Esophagus muscularis mucosa (tissue), 4 donors: ENCODE results near the gene ANXA5. TPM values are rescaled to one million over a fixed set of nuclear protein-coding genes. Genes with fewer than 3 reads are reported as not detected.

ENCODE experiments used
- DNase-seq: peaks from one replicate; pipeline ENCODE4 v3.0.0-alpha.2; 2017; ENCODE audit errors: extremely low spot score
- H3K27ac ChIP-seq, 4 donors: fragments of 200-600 bp; sonication (generic); replicated peaks in 1 of 4; 1 replicate in 3 of 4; 2 replicates in 1 of 4; pipeline ENCODE4 v1.5.1; 2016 to 2019; ENCODE audit warnings: mild to moderate bottlenecking in 1 of 4
- H3K27me3 ChIP-seq, 4 donors: fragments of 200-600 bp; sonication (generic); one replicate each; pipeline versions ENCODE4 v1.5.1 to v1.6.0; 2016 to 2019
- H3K36me3 ChIP-seq, 4 donors: fragments of 200-600 bp; sonication (generic); one replicate each; pipeline ENCODE4 v1.5.1; 2016 to 2019
- H3K4me1 ChIP-seq, 4 donors: fragments of 200-600 bp; sonication (generic); one replicate each; pipeline ENCODE4 v1.5.1; 2016 to 2019
- H3K4me3 ChIP-seq, 4 donors: fragments of 200-600 bp; sonication (generic); 1 replicate in 2 of 4; 2 replicates in 2 of 4; pipeline ENCODE4 v1.5.1; 2016 to 2019; ENCODE audit warnings: mild to moderate bottlenecking in 4 of 4, moderate library complexity in 1 of 4
- H3K9me3 ChIP-seq, 4 donors: fragments of 200-600 bp; sonication (generic); 1 replicate in 3 of 4; 2 replicates in 1 of 4; pipeline ENCODE4 v1.5.1; 2016 to 2019
- CTCF ChIP-seq, 3 experiments: fragments of 200-600 bp in 2 of 3; fragments of 450-650 bp in 1 of 3; sonication (generic) in 2 of 3; IDR thresholded peaks; one replicate each; pipeline ENCODE4 v1.5.1; 2017 to 2019; ENCODE audit warnings: antibody characterized with exemption in 3 of 3, mild to moderate bottlenecking in 2 of 3, moderate library complexity in 1 of 3
- EP300 ChIP-seq: sonication (generic); formaldehyde crosslinking; IDR thresholded peaks from one replicate; pipeline ENCODE4 v1.6.1; 2017; ENCODE audit warnings: antibody characterized with exemption
- POLR2A ChIP-seq: fragments of 450-650 bp; IDR thresholded peaks from one replicate; pipeline ENCODE4 v1.6.1; 2017; ENCODE audit warnings: antibody characterized with exemption, moderate library complexity, mild to moderate bottlenecking, low read depth
- POLR2AphosphoS5 ChIP-seq, 2 donors: sonication (generic); formaldehyde crosslinking; IDR thresholded peaks; one replicate each; pipeline ENCODE4 v1.6.1; 2017; ENCODE audit warnings: antibody characterized with exemption in 2 of 2
- whole genome bisulfite sequencing: methylation state at CpG from one replicate; pipeline ENCODE4 v1.1.5; 2018; 5-methylcytosine and 5-hydroxymethylcytosine counted together
- intact Hi-C: fragments of 100-400 bp; cut with DNase I; formaldehyde crosslinking; loops from one replicate; pipeline ENCODE4 v1.15.1; 2023
- total RNA-seq, 4 donors: library from RNA; depleted of rRNA; stranded (reverse); fragments of >200 nt; gene quantifications; one replicate each; pipeline versions ENCODE4 v1.1.0 to v1.2.1, GENCODE V29; 2016

Gene ANXA5
- total RNA-seq, result 100 to 1,000 TPM; 242 to 338 (median 270) TPM

- WGBS, result 0% methylated on average over 15 of the region's 91 CpGs
- no peaks in the 10 kb centered on the region for H3K36me3 ChIP-seq
- DNase-seq, result peak; percentile 97
- peak within 1 kb of the TSS; percentile 83 to 98 (median 96) for H3K4me3 ChIP-seq
- peaks cover 0 to under 1% (median 0%) of the 10 kb centered on the region in 4 donors for H3K9me3 ChIP-seq
- no peaks in the 10 kb centered on the region for H3K27me3 ChIP-seq
- H3K27ac ChIP-seq, result peak within 1 kb of the TSS; percentile 95 to 99 (median 98)
- peaks cover 42 to 56% (median 50%) of the 10 kb centered on the region in 4 donors for H3K4me1 ChIP-seq
- intact Hi-C loops, result loop anchor here (5.0 kb wide), 1 partner anchor 105 kb away; the partner anchor contains the start of gene EXOSC9
- TF ChIP-seq POLR2AphosphoS5 (IDR thresholded peaks at IDR 0.05) (peak; percentile 63 to 95), POLR2A (peak; percentile 51), CTCF (IDR thresholded peaks at IDR 0.05) (peak; percentile 51 to 68 (median 56)), EP300 (no peak)
These were observed at the start of gene ANXA5 for GRCh38 chr4:121696581-121697461. Gene ANXA5 (minus strand): TSS chr4:121696980. CDS start chr4:121696589, 391 bp downstream.

- H3K9me3 ChIP-seq, result no peaks in the 10 kb centered on the region
- TF ChIP-seq EP300 (no peak), POLR2A (no peak), POLR2AphosphoS5 (IDR thresholded peaks at IDR 0.05) (no peak), CTCF (IDR thresholded peaks at IDR 0.05) (no peak)
- no peak for DNase-seq
- intact Hi-C loops, result no loop called here
- 89% methylated on average over 3 of the region's 3 CpGs for WGBS
- no peak overlapping the region for H3K4me3 ChIP-seq
- H3K27me3 ChIP-seq, result no peaks in the 10 kb centered on the region
- no peaks in the 10 kb centered on the region for H3K36me3 ChIP-seq
- no peak overlapping the region for H3K27ac ChIP-seq
- peaks cover 0 to 7% (median 3%) of the 10 kb centered on the region in 4 donors for H3K4me1 ChIP-seq
These were observed 46.0 kb upstream of the ANXA5 start for GRCh38 chr4:121742794-121743193.

GRCh38 chr4:121741751-121742150 lies 45.0 kb upstream of the ANXA5 start:
- DNase-seq, result no peak
- H3K36me3 ChIP-seq, result no peaks in the 10 kb centered on the region
- TF ChIP-seq POLR2A (no peak), EP300 (no peak), CTCF (IDR thresholded peaks at IDR 0.05) (no peak), POLR2AphosphoS5 (IDR thresholded peaks at IDR 0.05) (no peak)
- no peaks in the 10 kb centered on the region for H3K27me3 ChIP-seq
- intact Hi-C loops, result no loop called here
- no peaks in the 10 kb centered on the region for H3K9me3 ChIP-seq
- peaks cover 0 to 7% (median 3%) of the 10 kb centered on the region in 4 donors for H3K4me1 ChIP-seq
- H3K27ac ChIP-seq, result no peak overlapping the region
- WGBS, result 47% methylated on average over 7 of the region's 7 CpGs
- H3K4me3 ChIP-seq, result no peak overlapping the region

GRCh38 chr4:121740796-121741409 lies 44.1 kb upstream of the ANXA5 start:
- no peak overlapping the region for H3K4me3 ChIP-seq
- H3K36me3 ChIP-seq, result no peaks in the 10 kb centered on the region
- TF ChIP-seq CTCF (IDR thresholded peaks at IDR 0.05), result no peak
- TF ChIP-seq EP300, result no peak
- TF ChIP-seq POLR2AphosphoS5 (IDR thresholded peaks at IDR 0.05), result no peak
- TF ChIP-seq POLR2A, result no peak
- peaks cover 0 to 7% (median 3%) of the 10 kb centered on the region in 4 donors for H3K4me1 ChIP-seq
- no peaks in the 10 kb centered on the region for H3K9me3 ChIP-seq
- intact Hi-C loops, result no loop called here
- WGBS, result 87% methylated on average over 12 of the region's 12 CpGs
- no peaks in the 10 kb centered on the region for H3K27me3 ChIP-seq
- no peak overlapping the region for H3K27ac ChIP-seq
- no peak for DNase-seq
